GM23338 (cell line): ENCODE results near the gene KLHL25. TPM values are rescaled to one million over a fixed set of nuclear protein-coding genes. Genes with fewer than 3 reads are reported as not detected.
A peak's percentile ranks its signal among the peaks of the same experiment; 100 is the strongest.

ENCODE experiments used
- ATAC-seq: fragments of 200-7000 bp; cut with Tn5 transposase; 3 replicates; pipeline ENCODE4 v1.9.1; 2020
- DNase-seq: peaks from one replicate; pipeline ENCODE4 v3.0.0-alpha.2; 2015; ENCODE audit warnings: low spot score
- H2AFZ ChIP-seq: fragments of 200-600 bp; sonication (generic); 2 replicates; pipeline ENCODE4 v1.8.0; 2016; ENCODE audit warnings: antibody characterized with exemption, mild to moderate bottlenecking, moderate library complexity
- H3F3A ChIP-seq: fragments of 200-600 bp; sonication (generic); replicated peaks from 2 replicates; pipeline ENCODE4 v1.8.0; 2017; ENCODE audit warnings: antibody characterized with exemption, mixed run types, low read depth
- H3K27ac ChIP-seq: fragments of 200-600 bp; sonication (generic); 2 replicates; pipeline ENCODE4 v1.6.1; 2016; ENCODE audit warnings: low read depth
- H3K27me3 ChIP-seq: fragments of 200-600 bp; sonication (generic); 2 replicates; pipeline ENCODE4 v1.8.0; 2016; ENCODE audit warnings: mild to moderate bottlenecking, mixed run types, moderate library complexity; ENCODE audit not compliant: insufficient read depth
- H3K36me3 ChIP-seq: fragments of 200-600 bp; sonication (generic); 2 replicates; pipeline ENCODE4 v1.8.0; 2016; ENCODE audit warnings: mild to moderate bottlenecking; ENCODE audit not compliant: insufficient read depth
- H3K4me1 ChIP-seq: fragments of 200-600 bp; sonication (generic); 2 replicates; pipeline ENCODE4 v1.8.0; 2016; ENCODE audit warnings: mild to moderate bottlenecking, moderate library complexity; ENCODE audit not compliant: insufficient read depth
- H3K4me2 ChIP-seq: fragments of 200-600 bp; sonication (generic); 2 replicates; pipeline ENCODE4 v1.7.1; 2017; ENCODE audit warnings: mixed run types
- H3K4me3 ChIP-seq: fragments of 200-600 bp; sonication (generic); 2 replicates; pipeline ENCODE4 v1.6.1; 2016; ENCODE audit warnings: mixed run types
- H3K79me2 ChIP-seq: fragments of 200-600 bp; sonication (generic); replicated peaks from 2 replicates; pipeline ENCODE4 v1.8.0; 2017; ENCODE audit warnings: mild to moderate bottlenecking; ENCODE audit not compliant: insufficient read depth
- H3K9me2 ChIP-seq: fragments of 200-600 bp; sonication (generic); 2 replicates; pipeline ENCODE4 v1.8.0; 2017; ENCODE audit not compliant: insufficient read depth
- H4K20me1 ChIP-seq: fragments of 200-600 bp; sonication (generic); replicated peaks from 2 replicates; pipeline ENCODE4 v1.8.0; 2017; ENCODE audit warnings: mild to moderate bottlenecking; ENCODE audit not compliant: insufficient read depth
- H3K27ac Mint-ChIP-seq: 2 replicates; pipeline ENCODE4 v1.8.0; 2020; ENCODE audit warnings: inconsistent platforms, mild to moderate bottlenecking, moderate library complexity, mixed read lengths
- H3K27me3 Mint-ChIP-seq: 3 replicates; pipeline ENCODE4 v1.8.0; 2022; ENCODE audit warnings: low read depth, mild to moderate bottlenecking, moderate library complexity, mixed read lengths, inconsistent platforms; ENCODE audit not compliant: insufficient read depth, poor library complexity
- H3K36me3 Mint-ChIP-seq: 3 replicates; pipeline ENCODE4 v1.8.0; 2021; ENCODE audit warnings: low read depth, mild to moderate bottlenecking, inconsistent platforms, moderate library complexity, mixed read lengths
- H3K4me1 Mint-ChIP-seq: 3 replicates; pipeline ENCODE4 v1.8.0; 2020; ENCODE audit warnings: mild to moderate bottlenecking, inconsistent platforms, mixed read lengths
- H3K4me3 Mint-ChIP-seq: 3 replicates; pipeline ENCODE4 v1.8.0; 2021; ENCODE audit warnings: moderate library complexity, mild to moderate bottlenecking, inconsistent platforms, mixed read lengths
- H3K9me3 Mint-ChIP-seq: 3 replicates; pipeline ENCODE4 v1.8.0; 2020; ENCODE audit warnings: moderate library complexity, mild to moderate bottlenecking, inconsistent platforms, mixed read lengths
- CREB1 ChIP-seq: fragments of 250-450 bp; sonication (Bioruptor Pico); IDR thresholded peaks from 2 replicates; pipeline ENCODE4 v1.5.0; 2020; ENCODE audit warnings: low read depth, mild to moderate bottlenecking, moderate library complexity
- EZH2 ChIP-seq: fragments of 200-600 bp; sonication (generic); IDR thresholded peaks from one replicate; pipeline ENCODE4 v1.8.0; 2017; ENCODE audit warnings: antibody characterized with exemption, mild to moderate bottlenecking, low read depth; ENCODE audit not compliant: unreplicated experiment
- EZH2phosphoT487 ChIP-seq: fragments of 200-600 bp; sonication (generic); IDR thresholded peaks from one replicate; pipeline ENCODE4 v1.8.1; 2018; ENCODE audit warnings: antibody characterized with exemption; ENCODE audit not compliant: unreplicated experiment
- JUNB ChIP-seq: IDR thresholded peaks from one replicate; pipeline ENCODE4 v1.6.1; 2016; ENCODE audit warnings: antibody characterized with exemption; ENCODE audit not compliant: unreplicated experiment
- NANOG ChIP-seq: IDR thresholded peaks from 2 replicates; pipeline ENCODE4 v1.6.1; 2016; ENCODE audit warnings: antibody characterized with exemption, borderline replicate concordance
- POLR2AphosphoS5 ChIP-seq: IDR thresholded peaks from 2 replicates; pipeline ENCODE4 v1.6.1; 2016; ENCODE audit warnings: antibody characterized with exemption, low read depth
- STAT1 ChIP-seq: IDR thresholded peaks from one replicate; pipeline ENCODE4 v1.6.1; 2016; ENCODE audit warnings: antibody characterized with exemption; ENCODE audit not compliant: unreplicated experiment
- ZNF114 ChIP-seq: fragments of 250-450 bp; sonication (Bioruptor Pico); IDR thresholded peaks from 2 replicates; pipeline ENCODE4 v1.5.0; 2020; ENCODE audit warnings: mild to moderate bottlenecking, moderate library complexity
- ZNF331 ChIP-seq: fragments of 250-450 bp; sonication (Bioruptor Pico); IDR thresholded peaks from 2 replicates; pipeline ENCODE4 v1.5.0; 2020; ENCODE audit warnings: low read depth, mild to moderate bottlenecking, moderate library complexity
- ZNF462 ChIP-seq: fragments of 250-450 bp; sonication (Bioruptor Pico); IDR thresholded peaks from 2 replicates; pipeline ENCODE4 v1.5.0; 2020; ENCODE audit warnings: mild to moderate bottlenecking, moderate library complexity
- polyA plus RNA-seq: library from polyadenylated mRNA; unstranded; fragments of >200 nt; fragmentation: Nextera tagmentation; extraction: Ambion mirVana; gene quantifications from 2 replicates; pipeline ENCODE4 v1.2.1, GENCODE V29; 2016
- total RNA-seq: library from RNA; depleted of rRNA; stranded (reverse); fragments of >200 nt; shearing (Covaris generic); gene quantifications from 2 replicates; pipeline ENCODE4 v1.2.3, GENCODE V29; 2014
- TF ChIP-seq, protein P1 (sequence below): IDR thresholded peaks from 2 replicates; pipeline ENCODE4 v1.6.1; 2016; ENCODE audit warnings: antibody characterized with exemption
- TF ChIP-seq, protein P2 (sequence below): IDR thresholded peaks from one replicate; pipeline ENCODE4 v1.6.1; 2018; ENCODE audit warnings: antibody characterized with exemption; ENCODE audit not compliant: unreplicated experiment
- TF ChIP-seq, protein P3 (sequence below), 2 experiments: fragments of 200-600 bp in 1 of 2; sonication (generic) in 1 of 2; conservative IDR thresholded peaks; 2 replicates each; pipeline versions ENCODE4 v1.5.1 to v1.6.1; 2016 to 2017; ENCODE audit warnings: antibody characterized with exemption in 2 of 2, low read depth in 2 of 2, mild to moderate bottlenecking in 2 of 2, moderate library complexity in 1 of 2

KLHL25 gene
- total and polyA plus RNA-seq, 2 experiments from 2014 or later, result 5.2 to 28.5 TPM

DNA sequence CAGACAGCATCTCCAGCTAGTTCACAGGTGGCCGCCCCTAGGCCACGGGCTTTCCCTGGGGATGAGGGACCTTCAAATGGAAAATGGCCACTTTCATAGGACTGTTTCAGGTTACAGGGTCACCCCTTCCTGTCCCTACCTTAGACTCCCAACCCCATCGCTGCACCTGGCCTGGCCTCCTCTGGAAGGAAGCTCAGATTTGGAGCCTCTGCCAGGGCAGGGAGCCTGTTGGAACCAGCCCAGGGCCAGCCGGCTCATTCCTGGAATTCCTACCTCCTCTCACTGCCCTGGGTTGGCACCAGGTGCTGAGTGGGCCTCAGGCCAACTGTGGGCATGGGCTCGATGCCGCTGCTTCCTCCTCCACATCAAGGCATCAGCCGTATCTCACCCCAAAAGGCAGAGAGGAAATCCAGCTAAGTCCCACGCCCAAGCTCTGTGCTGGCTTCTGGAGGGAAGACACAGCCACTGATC is 42.2 kb downstream of the KLHL25 start:
- H3K4me3 ChIP-seq, result no peak overlapping the region
- no peaks in the 10 kb centered on the region for H3K27me3 ChIP-seq
- Mint-ChIP-seq H3K4me1 (peaks cover 65% of the 10 kb centered on the region), H3K36me3 (peaks cover 24% of the 10 kb centered on the region), H3K4me3 (peak overlapping the region; percentile 36; the same call in 1 of the 3 replicates), H3K9me3 (no peaks in the 10 kb centered on the region), H3K27ac (peak overlapping the region; percentile 96), H3K27me3 (peaks cover 33% of the 10 kb centered on the region)
- DNase-seq (peak; percentile 39), ATAC-seq (no peak)
- no peak overlapping the region for H2AFZ ChIP-seq
- no peaks in the 10 kb centered on the region for H3K9me2 ChIP-seq
- H3K36me3 ChIP-seq, result no peaks in the 10 kb centered on the region; the same call in 1 of the 2 replicates
- peaks cover 56% of the 10 kb centered on the region for H3K4me1 ChIP-seq
- peak overlapping the region; percentile 91; the same call in 1 of the 2 replicates for H3K27ac ChIP-seq
- peaks cover 18% of the 10 kb centered on the region for H3F3A ChIP-seq
- TF ChIP-seq NANOG (no peak), ZNF114 (no peak), POLR2AphosphoS5 (no peak), CREB1 (no peak), ZNF462 (CRISPR knock-in tag) (no peak), JUNB (no peak), ZNF331 (no peak), EZH2 (no peak), STAT1 (no peak), EZH2phosphoT487 (no peak)
- TF ChIP-seq, protein P1, sequence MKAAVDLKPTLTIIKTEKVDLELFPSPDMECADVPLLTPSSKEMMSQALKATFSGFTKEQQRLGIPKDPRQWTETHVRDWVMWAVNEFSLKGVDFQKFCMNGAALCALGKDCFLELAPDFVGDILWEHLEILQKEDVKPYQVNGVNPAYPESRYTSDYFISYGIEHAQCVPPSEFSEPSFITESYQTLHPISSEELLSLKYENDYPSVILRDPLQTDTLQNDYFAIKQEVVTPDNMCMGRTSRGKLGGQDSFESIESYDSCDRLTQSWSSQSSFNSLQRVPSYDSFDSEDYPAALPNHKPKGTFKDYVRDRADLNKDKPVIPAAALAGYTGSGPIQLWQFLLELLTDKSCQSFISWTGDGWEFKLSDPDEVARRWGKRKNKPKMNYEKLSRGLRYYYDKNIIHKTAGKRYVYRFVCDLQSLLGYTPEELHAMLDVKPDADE, result no peak
- TF ChIP-seq, protein P2, sequence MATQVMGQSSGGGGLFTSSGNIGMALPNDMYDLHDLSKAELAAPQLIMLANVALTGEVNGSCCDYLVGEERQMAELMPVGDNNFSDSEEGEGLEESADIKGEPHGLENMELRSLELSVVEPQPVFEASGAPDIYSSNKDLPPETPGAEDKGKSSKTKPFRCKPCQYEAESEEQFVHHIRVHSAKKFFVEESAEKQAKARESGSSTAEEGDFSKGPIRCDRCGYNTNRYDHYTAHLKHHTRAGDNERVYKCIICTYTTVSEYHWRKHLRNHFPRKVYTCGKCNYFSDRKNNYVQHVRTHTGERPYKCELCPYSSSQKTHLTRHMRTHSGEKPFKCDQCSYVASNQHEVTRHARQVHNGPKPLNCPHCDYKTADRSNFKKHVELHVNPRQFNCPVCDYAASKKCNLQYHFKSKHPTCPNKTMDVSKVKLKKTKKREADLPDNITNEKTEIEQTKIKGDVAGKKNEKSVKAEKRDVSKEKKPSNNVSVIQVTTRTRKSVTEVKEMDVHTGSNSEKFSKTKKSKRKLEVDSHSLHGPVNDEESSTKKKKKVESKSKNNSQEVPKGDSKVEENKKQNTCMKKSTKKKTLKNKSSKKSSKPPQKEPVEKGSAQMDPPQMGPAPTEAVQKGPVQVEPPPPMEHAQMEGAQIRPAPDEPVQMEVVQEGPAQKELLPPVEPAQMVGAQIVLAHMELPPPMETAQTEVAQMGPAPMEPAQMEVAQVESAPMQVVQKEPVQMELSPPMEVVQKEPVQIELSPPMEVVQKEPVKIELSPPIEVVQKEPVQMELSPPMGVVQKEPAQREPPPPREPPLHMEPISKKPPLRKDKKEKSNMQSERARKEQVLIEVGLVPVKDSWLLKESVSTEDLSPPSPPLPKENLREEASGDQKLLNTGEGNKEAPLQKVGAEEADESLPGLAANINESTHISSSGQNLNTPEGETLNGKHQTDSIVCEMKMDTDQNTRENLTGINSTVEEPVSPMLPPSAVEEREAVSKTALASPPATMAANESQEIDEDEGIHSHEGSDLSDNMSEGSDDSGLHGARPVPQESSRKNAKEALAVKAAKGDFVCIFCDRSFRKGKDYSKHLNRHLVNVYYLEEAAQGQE, result no peak
- TF ChIP-seq, protein P3, sequence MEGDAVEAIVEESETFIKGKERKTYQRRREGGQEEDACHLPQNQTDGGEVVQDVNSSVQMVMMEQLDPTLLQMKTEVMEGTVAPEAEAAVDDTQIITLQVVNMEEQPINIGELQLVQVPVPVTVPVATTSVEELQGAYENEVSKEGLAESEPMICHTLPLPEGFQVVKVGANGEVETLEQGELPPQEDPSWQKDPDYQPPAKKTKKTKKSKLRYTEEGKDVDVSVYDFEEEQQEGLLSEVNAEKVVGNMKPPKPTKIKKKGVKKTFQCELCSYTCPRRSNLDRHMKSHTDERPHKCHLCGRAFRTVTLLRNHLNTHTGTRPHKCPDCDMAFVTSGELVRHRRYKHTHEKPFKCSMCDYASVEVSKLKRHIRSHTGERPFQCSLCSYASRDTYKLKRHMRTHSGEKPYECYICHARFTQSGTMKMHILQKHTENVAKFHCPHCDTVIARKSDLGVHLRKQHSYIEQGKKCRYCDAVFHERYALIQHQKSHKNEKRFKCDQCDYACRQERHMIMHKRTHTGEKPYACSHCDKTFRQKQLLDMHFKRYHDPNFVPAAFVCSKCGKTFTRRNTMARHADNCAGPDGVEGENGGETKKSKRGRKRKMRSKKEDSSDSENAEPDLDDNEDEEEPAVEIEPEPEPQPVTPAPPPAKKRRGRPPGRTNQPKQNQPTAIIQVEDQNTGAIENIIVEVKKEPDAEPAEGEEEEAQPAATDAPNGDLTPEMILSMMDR (conservative IDR thresholded peaks at IDR 0.05; ENCODE audit: low read depth in 2 of 2), result no peak
- H3K4me2 ChIP-seq, result peak overlapping the region; percentile 75
- peaks cover 3% of the 10 kb centered on the region for H4K20me1 ChIP-seq
- no peaks in the 10 kb centered on the region; the same call in 1 of the 2 replicates for H3K79me2 ChIP-seq
